Measurements from ENCODE around the gene PAQR7.

Gene PAQR7

GRCh38 chr1:25879675-25880074, 4.2 kb upstream of the PAQR7 start:
- H3K27ac ChIP-seq: no peak overlapping the region
- TF ChIP-seq ZFX (IDR thresholded peaks at IDR 0.05; ENCODE audit: borderline replicate concordance): no peak
- TF ChIP-seq CTCF (IDR thresholded peaks at IDR 0.05): no peak

GRCh38 chr1:25878690-25879089, 3.2 kb upstream of the PAQR7 start:
- no peak overlapping the region for H3K27ac ChIP-seq
- no peak for TF ChIP-seq ZFX (IDR thresholded peaks at IDR 0.05; ENCODE audit: borderline replicate concordance)
- no peak for TF ChIP-seq CTCF (IDR thresholded peaks at IDR 0.05)

- H3K27ac ChIP-seq: no peak overlapping the region
Observed at GRCh38 chr1:25877155-25877554, 1.6 kb upstream of the PAQR7 start.

GRCh38 chr1:25876693-25877077, 1.2 kb upstream of the PAQR7 start:
- no peak for TF ChIP-seq ZFX (IDR thresholded peaks at IDR 0.05; ENCODE audit: borderline replicate concordance)
- H3K27ac ChIP-seq: peak overlapping the region; percentile 29

More at GRCh38 chr1:25877155-25877554, 1.6 kb upstream of the PAQR7 start:
- TF ChIP-seq ZFX (IDR thresholded peaks at IDR 0.05; ENCODE audit: borderline replicate concordance) (no peak), CTCF (IDR thresholded peaks at IDR 0.05) (no peak)

GRCh38 chr1:25875856-25876692, 566 bp upstream of the PAQR7 start:
- peak overlapping the region; percentile 55 for H3K27ac ChIP-seq
- TF ChIP-seq CTCF (IDR thresholded peaks at IDR 0.05) (no peak), ZFX (IDR thresholded peaks at IDR 0.05; ENCODE audit: borderline replicate concordance) (no peak)

- peak overlapping the region; percentile 55 for H3K27ac ChIP-seq
- TF ChIP-seq CTCF (IDR thresholded peaks at IDR 0.05) (no peak), ZFX (IDR thresholded peaks at IDR 0.05; ENCODE audit: borderline replicate concordance) (no peak)
Observed at GRCh38 chr1:25874635-25875153, 814 bp downstream of the PAQR7 start.

GRCh38 chr1:25874209-25874608, 1.3 kb downstream of the PAQR7 start:
- TF ChIP-seq CTCF (IDR thresholded peaks at IDR 0.05) (no peak), ZFX (IDR thresholded peaks at IDR 0.05; ENCODE audit: borderline replicate concordance) (no peak)
- H3K27ac ChIP-seq: peak overlapping the region; percentile 55
